ENCODE measurements around the gene KCNJ12.
A peak's percentile ranks its signal among the peaks of the same experiment; 100 is the strongest.
"Not testable (repeated sequence)": the region's sequence is repeated elsewhere in the genome, so short reads cannot be mapped to it uniquely, and the experiment has no call there.

The KCNJ12 gene

GRCh38 chr17:21428752-21429424 is 52.7 kb downstream of the KCNJ12 start:
- not testable (repeated sequence) for H3K4me3 ChIP-seq, H3K27ac ChIP-seq

GRCh38 chr17:21429921-21430628 is 53.9 kb downstream of the KCNJ12 start:
- not testable (repeated sequence) for H3K4me3 ChIP-seq, H3K27ac ChIP-seq

- H3K27ac ChIP-seq, H3K4me3 ChIP-seq: not testable (repeated sequence)
These were observed 57.8 kb downstream of the KCNJ12 start for GRCh38 chr17:21433971-21434370.

GRCh38 chr17:21434976-21435375 is 58.8 kb downstream of the KCNJ12 start:
- not testable (repeated sequence) for H3K4me3 ChIP-seq, H3K27ac ChIP-seq

- not testable (repeated sequence) for H3K4me3 ChIP-seq, H3K27ac ChIP-seq
These were observed 60.3 kb downstream of the KCNJ12 start for GRCh38 chr17:21436481-21436880.

- H3K4me3 ChIP-seq, H3K27ac ChIP-seq: not testable (repeated sequence)
These were observed 61.0 kb downstream of the KCNJ12 start for GRCh38 chr17:21436883-21437836.

GRCh38 chr17:21438316-21439014 is 62.3 kb downstream of the KCNJ12 start:
- not testable (repeated sequence) for H3K27ac ChIP-seq, H3K4me3 ChIP-seq

- not testable (repeated sequence) for H3K4me3 ChIP-seq, H3K27ac ChIP-seq
These were observed 62.8 kb downstream of the KCNJ12 start for GRCh38 chr17:21439015-21439336.

- no peak overlapping the region for H3K27ac ChIP-seq
- no peak overlapping the region for H3K4me3 ChIP-seq
These were observed 69.0 kb downstream of the KCNJ12 start for GRCh38 chr17:21445091-21445650.

- not testable (repeated sequence) for H3K27ac ChIP-seq, H3K4me3 ChIP-seq
These were observed 71.4 kb downstream of the KCNJ12 start for GRCh38 chr17:21447552-21447951.

- H3K4me3 ChIP-seq, H3K27ac ChIP-seq: not testable (repeated sequence)
These were observed 73.7 kb downstream of the KCNJ12 start for GRCh38 chr17:21449891-21450290.

GRCh38 chr17:21451975-21452374 is 75.8 kb downstream of the KCNJ12 start:
- Histone ChIP-seq H3K27ac (peak overlapping the region in 1 of 21 experiments; percentile 28), H3K4me3 (no peak overlapping the region)

GRCh38 chr17:21452377-21453143 is 76.4 kb downstream of the KCNJ12 start:
- H3K27ac ChIP-seq: peak overlapping the region in 3 of 21 experiments; percentile 19 to 55 (median 28)
- H3K4me3 ChIP-seq: no peak overlapping the region

GRCh38 chr17:21453144-21453898 is 77.2 kb downstream of the KCNJ12 start:
- Histone ChIP-seq H3K27ac (no peak overlapping the region), H3K4me3 (no peak overlapping the region)

GRCh38 chr17:21454006-21454405 is 77.8 kb downstream of the KCNJ12 start:
- not testable (repeated sequence) for H3K27ac ChIP-seq, H3K4me3 ChIP-seq

- H3K27ac ChIP-seq: no peak overlapping the region
- no peak overlapping the region for H3K4me3 ChIP-seq
These were observed 78.3 kb downstream of the KCNJ12 start for GRCh38 chr17:21454441-21454840.

- Histone ChIP-seq H3K27ac (no peak overlapping the region), H3K4me3 (no peak overlapping the region)
These were observed 79.6 kb downstream of the KCNJ12 start for GRCh38 chr17:21455761-21456160.

- H3K27ac ChIP-seq, H3K4me3 ChIP-seq: not testable (repeated sequence)
These were observed 80.3 kb downstream of the KCNJ12 start for GRCh38 chr17:21456449-21456848.

Measured in skin epidermis (tissue), 12 donors.